Measurements from ENCODE around the gene APBB2.

- no peak for TF ChIP-seq CREM (CRISPR knock-in tag; IDR thresholded peaks at IDR 0.05)
- no peak for TF ChIP-seq CTCF (IDR thresholded peaks at IDR 0.05)
- TF ChIP-seq ESRRA (CRISPR knock-in tag; IDR thresholded peaks at IDR 0.05; ENCODE audit: borderline replicate concordance) = no peak
- TF ChIP-seq CBFB (CRISPR knock-in tag; IDR thresholded peaks at IDR 0.05; ENCODE audit: low read depth) = no peak
- TF ChIP-seq NFYB (CRISPR knock-in tag; conservative IDR thresholded peaks at IDR 0.05; ENCODE audit: low read depth) = no peak
These were observed 215.5 kb downstream of the APBB2 start for GRCh38 chr4:40998675-40999358.
